ENCODE measurements around the gene TPGS1.

The TPGS1 gene

DNA sequence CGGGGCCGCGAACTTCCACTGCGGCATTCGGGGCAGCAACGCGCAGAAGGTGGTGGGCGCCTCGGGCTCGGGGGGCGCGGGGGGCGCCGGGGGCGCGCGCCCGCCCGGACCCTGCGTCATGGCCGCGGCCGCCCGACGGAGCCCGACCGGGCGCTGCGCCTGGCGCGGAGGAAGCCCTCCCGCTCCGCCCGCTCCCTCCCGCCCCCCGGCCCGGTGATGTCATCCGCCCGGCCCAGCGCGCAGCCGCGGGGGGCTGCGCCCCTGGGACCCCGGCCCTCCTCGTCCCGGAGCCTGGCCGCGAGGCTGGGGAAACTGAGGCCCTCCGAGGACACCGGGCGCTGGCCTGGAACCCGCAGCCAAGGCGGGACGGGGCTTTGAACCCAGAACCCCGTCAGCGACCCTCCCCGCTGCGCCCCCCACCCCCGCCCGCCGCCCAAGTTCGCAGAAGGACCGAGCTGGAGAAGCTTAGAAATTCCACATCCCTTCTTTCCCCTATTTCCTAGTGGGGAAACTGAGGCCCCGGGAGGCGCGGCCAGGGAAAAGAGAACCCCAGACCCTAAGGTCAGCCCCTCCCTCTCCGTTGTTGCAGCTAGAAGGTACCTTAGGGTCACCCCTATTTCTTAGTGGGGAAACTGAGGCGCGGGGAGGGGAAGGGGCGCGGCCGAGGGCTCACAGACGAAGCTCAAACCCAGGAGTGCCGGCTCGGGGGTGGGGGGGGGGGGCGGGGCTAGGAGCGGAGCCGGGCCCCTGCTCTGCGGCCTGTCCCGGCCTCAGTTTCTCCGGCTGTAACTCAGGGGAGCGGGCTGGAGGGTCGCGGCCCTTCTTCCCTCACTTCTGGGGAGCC is 46.2 kb upstream of the TPGS1 start, which contains the start of gene SHC2:
Gene SHC2, minus strand, starts transcription at position 157 of the 844 bp plus-strand sequence. Its CDS starts 37 bp downstream, at position 120.
- H3K4me3 ChIP-seq (ENCODE audit: low read depth in 1 of 2, low read length in 1 of 2), result no peak within 1 kb of the TSS
- peaks cover 79% of the 10 kb centered on the region for H3K27me3 ChIP-seq
- no peaks in the 10 kb centered on the region for H3K36me3 ChIP-seq
- H3K27ac ChIP-seq, result no peak within 1 kb of the TSS
- no peaks in the 10 kb centered on the region for H3K9me3 ChIP-seq
- no peak for TF ChIP-seq CTCF (IDR thresholded peaks at IDR 0.05)
- H3K4me1 ChIP-seq (ENCODE audit: control insufficient read depth in 1 of 2, insufficient read depth in 1 of 2, low read depth in 1 of 2, low read length in 1 of 2), result no peaks in the 10 kb centered on the region

DNA sequence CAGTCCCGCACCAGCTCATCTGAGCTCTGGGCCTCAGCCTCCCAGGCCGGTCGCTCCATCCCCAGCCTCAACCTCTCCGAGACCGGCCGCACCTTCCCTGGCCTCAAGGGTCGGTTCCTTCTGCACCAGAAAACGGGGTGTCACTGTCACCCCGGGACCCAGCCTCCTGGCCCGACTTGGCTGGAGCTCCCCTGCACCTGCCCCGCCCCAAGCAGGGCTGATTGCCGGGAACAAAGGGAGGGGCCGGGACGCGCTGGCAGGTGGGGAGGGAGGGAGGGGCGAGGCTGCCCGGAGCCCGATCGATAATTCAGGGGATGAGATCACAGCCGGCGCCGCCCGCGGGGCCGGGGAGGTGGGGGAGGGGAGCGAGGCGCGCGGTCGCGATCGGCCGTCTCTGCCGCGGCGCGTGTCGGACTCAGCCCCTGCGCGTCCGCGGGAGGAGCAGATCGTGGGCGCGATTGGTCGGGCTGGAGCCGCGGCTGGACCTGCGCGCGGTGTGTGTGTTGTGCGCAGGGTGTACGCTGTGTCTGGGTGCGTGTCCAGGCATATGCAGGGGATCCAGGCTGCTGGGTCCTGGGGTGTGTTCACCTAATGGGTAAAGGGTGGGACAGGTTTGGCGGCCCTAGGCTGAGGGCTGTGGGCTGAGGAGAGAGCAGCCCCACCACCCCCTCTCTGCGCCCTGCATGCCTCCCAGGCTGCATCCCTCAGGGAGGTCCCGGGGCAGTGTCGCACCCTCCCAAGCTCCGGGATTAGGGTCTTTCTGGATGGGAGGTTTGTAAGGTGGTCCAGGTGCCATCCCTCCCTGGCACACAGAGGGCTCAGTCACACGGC is 45.4 kb upstream of the TPGS1 start:
- Histone ChIP-seq H3K27me3 (peaks cover 74% of the 10 kb centered on the region), H3K4me3 (ENCODE audit: low read depth in 1 of 2, low read length in 1 of 2) (no peak overlapping the region), H3K9me3 (no peaks in the 10 kb centered on the region), H3K4me1 (ENCODE audit: control insufficient read depth in 1 of 2, insufficient read depth in 1 of 2, low read depth in 1 of 2, low read length in 1 of 2) (no peaks in the 10 kb centered on the region), H3K36me3 (no peaks in the 10 kb centered on the region), H3K27ac (no peak overlapping the region)
- no peak for TF ChIP-seq CTCF (IDR thresholded peaks at IDR 0.05)

DNA sequence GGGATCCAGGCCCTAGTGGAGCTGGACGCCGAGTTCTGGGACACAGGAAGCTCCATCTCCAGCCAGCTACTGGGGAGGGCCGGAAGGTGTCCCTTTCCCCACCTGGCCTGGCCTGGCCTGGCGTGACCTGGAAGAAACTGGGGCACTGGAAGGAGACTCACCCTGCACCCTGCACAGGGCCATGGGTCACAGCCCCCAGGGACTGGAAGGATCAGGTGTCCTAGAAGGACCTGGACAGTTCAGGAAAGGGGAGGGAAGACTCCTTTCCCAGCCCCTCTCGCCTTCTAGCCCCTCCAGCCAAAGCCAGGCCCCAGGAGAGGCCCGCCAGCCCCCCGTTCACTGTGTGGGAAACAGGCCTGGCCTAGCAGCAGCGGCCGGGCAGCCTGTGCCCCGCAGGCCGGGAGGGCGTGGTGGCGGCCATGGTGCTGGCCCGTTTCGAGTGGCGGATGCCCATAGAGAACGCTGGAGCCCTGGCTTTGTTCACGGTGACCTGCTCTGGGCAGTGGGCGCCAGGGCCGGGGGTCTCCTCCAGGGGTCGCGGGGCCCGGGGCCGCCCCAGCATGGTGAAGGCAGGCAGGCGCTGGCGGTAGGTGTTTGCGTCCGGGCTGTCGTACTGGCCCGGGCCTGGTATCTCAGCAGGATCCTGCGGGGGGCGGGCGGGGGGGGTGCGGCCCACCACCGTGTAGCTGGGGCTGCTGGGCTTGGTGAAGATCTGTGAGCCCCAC is 43.7 kb upstream of the TPGS1 start:
- peaks cover 58% of the 10 kb centered on the region for H3K27me3 ChIP-seq
- no peak for TF ChIP-seq CTCF (IDR thresholded peaks at IDR 0.05)

GRCh38 chr19:464208-464545 is 43.1 kb upstream of the TPGS1 start:
- H3K9me3 ChIP-seq, result no peaks in the 10 kb centered on the region
- H3K27ac ChIP-seq, result no peak overlapping the region
- H3K4me1 ChIP-seq (ENCODE audit: control insufficient read depth in 1 of 2, insufficient read depth in 1 of 2, low read depth in 1 of 2, low read length in 1 of 2), result no peaks in the 10 kb centered on the region
- no peaks in the 10 kb centered on the region for H3K36me3 ChIP-seq
- no peak overlapping the region for H3K4me3 ChIP-seq (ENCODE audit: low read depth in 1 of 2, low read length in 1 of 2)
- TF ChIP-seq CTCF (IDR thresholded peaks at IDR 0.05), result no peak
- H3K27me3 ChIP-seq, result peaks cover 52% of the 10 kb centered on the region

More for the DNA sequence above, 43.7 kb upstream of the TPGS1 start:
- no peaks in the 10 kb centered on the region for H3K36me3 ChIP-seq
- no peaks in the 10 kb centered on the region for H3K9me3 ChIP-seq
- H3K4me1 ChIP-seq (ENCODE audit: control insufficient read depth in 1 of 2, insufficient read depth in 1 of 2, low read depth in 1 of 2, low read length in 1 of 2), result no peaks in the 10 kb centered on the region
- H3K27ac ChIP-seq, result no peak overlapping the region
- no peak overlapping the region for H3K4me3 ChIP-seq (ENCODE audit: low read depth in 1 of 2, low read length in 1 of 2)

DNA sequence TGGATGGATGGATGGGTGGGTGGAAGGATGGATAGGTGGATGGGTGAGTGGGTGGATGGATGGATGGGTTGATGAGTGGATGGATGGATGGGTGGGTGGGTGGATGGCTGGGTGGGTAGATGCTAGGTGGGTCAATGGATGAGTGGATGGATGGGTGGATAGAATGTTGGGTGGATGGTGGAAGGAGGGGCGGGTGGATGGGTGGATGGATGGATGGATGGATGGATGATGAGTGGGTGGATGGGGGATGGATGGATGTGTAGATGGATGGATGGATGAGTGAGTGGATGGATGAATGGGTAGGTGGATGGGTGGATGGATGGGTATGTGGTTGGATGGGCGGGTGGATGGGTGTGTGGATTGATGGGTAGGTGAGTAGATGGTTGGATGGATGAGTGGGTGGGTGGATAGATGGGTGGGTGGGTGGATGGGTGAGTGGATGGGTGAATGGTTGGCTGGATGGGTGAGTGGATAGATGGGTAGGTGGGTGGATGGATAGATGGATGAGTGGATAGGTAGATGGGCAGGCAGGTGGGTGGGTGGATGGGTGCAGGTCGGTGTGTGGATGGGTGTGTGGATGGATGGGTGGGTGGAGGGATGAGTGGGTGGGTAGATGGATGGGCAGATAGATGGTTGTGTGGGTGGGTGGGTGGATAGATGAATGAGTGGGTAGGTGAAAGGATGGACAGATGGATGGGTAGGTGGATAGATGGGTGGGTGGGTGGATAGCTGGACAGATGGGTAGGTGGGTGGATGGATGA is 42.1 kb upstream of the TPGS1 start:
- peaks cover 42% of the 10 kb centered on the region for H3K27me3 ChIP-seq
- TF ChIP-seq CTCF (IDR thresholded peaks at IDR 0.05), result no peak
- no peaks in the 10 kb centered on the region for H3K36me3 ChIP-seq
- no peaks in the 10 kb centered on the region for H3K9me3 ChIP-seq
- no peak overlapping the region for H3K4me3 ChIP-seq (ENCODE audit: low read depth in 1 of 2, low read length in 1 of 2)
- H3K4me1 ChIP-seq (ENCODE audit: control insufficient read depth in 1 of 2, insufficient read depth in 1 of 2, low read depth in 1 of 2, low read length in 1 of 2), result no peaks in the 10 kb centered on the region
- no peak overlapping the region for H3K27ac ChIP-seq

Data from neutrophil (primary cell).